ES-I3 (cell line): ENCODE measurements around the gene ZNF778.

Experiments used
- H3K36me3 ChIP-seq: 2 replicates; pipeline ENCODE4 v1.6.1; 2013; ENCODE audit warnings: mild to moderate bottlenecking, low read length, control low read depth, moderate library complexity; ENCODE audit not compliant: insufficient read depth
- H3K4me1 ChIP-seq: 2 replicates; pipeline ENCODE4 v1.6.1; 2013; ENCODE audit warnings: mild to moderate bottlenecking, control low read depth, low read length; ENCODE audit not compliant: insufficient read depth
- H3K9ac ChIP-seq: 2 replicates; pipeline ENCODE4 v1.6.1; 2013; ENCODE audit warnings: low read depth, mild to moderate bottlenecking, low read length, moderate library complexity
- H3K9me3 ChIP-seq: 2 replicates; pipeline ENCODE4 v1.6.1; 2013; ENCODE audit warnings: mild to moderate bottlenecking, low read length, moderate library complexity; ENCODE audit not compliant: control insufficient read depth, insufficient read depth

ZNF778 gene

DNA sequence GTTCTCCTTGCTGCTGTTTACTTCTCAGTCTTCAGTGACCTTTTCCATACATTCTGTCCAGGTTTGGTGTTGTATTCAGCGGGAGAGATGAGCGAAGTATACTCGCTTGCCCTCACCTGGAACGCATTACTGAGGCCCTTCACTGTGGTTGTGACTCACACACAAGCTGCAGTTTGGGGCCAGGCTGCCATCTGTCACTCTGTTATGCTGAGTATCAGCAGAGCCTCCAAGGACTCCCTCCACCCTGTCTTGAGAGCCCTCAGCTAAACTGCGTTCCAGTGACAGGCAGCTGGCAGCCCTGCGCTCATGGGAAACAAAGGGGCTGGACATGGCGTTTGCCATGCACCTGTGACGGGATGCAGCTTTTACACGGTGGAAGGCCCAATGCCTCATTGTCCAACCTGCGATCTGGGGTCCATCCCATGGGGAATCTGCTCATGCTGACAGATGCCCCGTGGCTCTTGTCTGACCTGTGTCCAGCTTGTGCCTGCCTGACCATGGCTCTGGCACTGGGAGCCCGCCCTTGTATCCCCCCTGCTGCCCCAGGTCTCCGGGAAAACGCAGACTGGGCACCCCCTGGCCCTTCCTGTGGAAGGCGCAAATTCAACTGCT is 6.5 kb upstream of the ZNF778 start:
- H3K4me1 ChIP-seq: no peaks in the 10 kb centered on the region
- H3K36me3 ChIP-seq: no peaks in the 10 kb centered on the region
- no peak overlapping the region for H3K9ac ChIP-seq
- H3K9me3 ChIP-seq: no peaks in the 10 kb centered on the region

DNA sequence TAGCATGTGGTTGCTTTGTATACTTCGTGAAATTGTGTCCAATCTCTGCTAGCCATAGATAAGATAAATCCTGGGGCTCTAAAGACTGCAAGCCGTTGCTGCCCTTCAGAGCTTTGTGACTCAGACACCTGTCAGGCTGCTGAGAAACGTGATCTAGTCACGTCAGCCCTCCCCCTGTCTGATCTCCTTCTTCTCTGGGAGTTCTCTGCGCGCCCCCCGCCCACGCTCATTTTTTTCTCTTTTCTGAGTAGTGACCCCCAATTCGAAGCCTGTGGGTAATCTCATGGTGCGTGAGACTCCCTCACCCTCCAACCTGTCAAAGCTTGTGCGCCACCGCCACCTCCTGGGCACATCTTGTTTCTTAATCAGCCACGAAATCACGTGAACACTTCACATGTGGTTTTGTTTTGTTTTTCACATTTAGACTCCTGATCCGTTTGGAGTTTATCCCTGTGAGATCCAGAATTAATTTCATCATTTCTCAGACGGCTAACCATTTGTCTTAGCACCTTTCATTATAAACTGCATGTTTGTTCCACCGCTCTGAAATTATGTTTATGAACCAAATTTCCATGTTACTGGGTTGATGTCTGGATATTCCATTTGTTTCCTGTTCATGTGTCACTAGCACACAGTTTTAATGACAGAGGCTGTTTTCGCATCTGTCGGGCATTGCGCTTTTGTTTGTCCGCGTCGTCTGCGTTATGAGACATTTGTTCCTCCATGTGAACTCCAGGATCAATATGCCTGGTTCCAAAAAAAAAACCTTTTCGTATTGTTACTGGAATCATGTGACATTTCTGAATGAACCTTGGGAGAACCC is 977 bp upstream of the ZNF778 start:
- Histone ChIP-seq H3K9me3 (no peaks in the 10 kb centered on the region), H3K9ac (peak overlapping the region; percentile 78), H3K36me3 (peaks cover 4% of the 10 kb centered on the region; the same call in 1 of the 2 replicates), H3K4me1 (no peaks in the 10 kb centered on the region)

GRCh38 chr16:89217138-89217387 is 440 bp upstream of the ZNF778 start:
- Histone ChIP-seq H3K36me3 (peaks cover 8% of the 10 kb centered on the region), H3K9me3 (no peaks in the 10 kb centered on the region), H3K9ac (peak overlapping the region; percentile 78), H3K4me1 (no peaks in the 10 kb centered on the region)

GRCh38 chr16:89219365-89219764 is 1.9 kb downstream of the ZNF778 start:
- H3K4me1 ChIP-seq: no peaks in the 10 kb centered on the region
- H3K9ac ChIP-seq: no peak overlapping the region
- H3K36me3 ChIP-seq: peaks cover 8% of the 10 kb centered on the region
- H3K9me3 ChIP-seq: no peaks in the 10 kb centered on the region

DNA sequence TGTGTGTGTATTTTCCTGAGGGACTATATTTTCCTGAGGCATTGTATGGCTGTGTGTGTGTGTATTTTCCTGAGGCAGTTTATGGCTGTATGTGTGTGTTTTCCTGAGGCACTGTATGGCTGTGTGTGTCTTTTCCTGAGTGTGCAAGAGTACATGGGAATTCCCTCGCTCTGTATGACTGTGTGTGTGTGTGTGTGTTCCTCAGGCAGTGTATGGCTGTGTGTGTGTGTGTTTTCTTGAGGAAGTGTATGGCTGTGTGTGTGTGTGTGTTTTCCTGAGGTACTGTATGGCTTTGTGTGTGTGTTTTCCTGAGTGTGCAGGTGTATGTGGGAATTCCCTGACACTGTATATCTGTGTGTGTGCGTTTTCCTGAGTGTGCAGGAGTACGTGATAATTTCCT is 4.1 kb downstream of the ZNF778 start:
- H3K9me3 ChIP-seq: 0 out of 2 replicates have a peak, but pooled peaks cover 3% of the 10 kb centered on the region
- H3K36me3 ChIP-seq: peaks cover 11% of the 10 kb centered on the region
- H3K4me1 ChIP-seq: no peaks in the 10 kb centered on the region
- H3K9ac ChIP-seq: no peak overlapping the region

GRCh38 chr16:89222931-89223330 is 5.4 kb downstream of the ZNF778 start:
- H3K4me1 ChIP-seq: no peaks in the 10 kb centered on the region
- no peak overlapping the region for H3K9ac ChIP-seq
- peaks cover 9% of the 10 kb centered on the region; the same call in 1 of the 2 replicates for H3K9me3 ChIP-seq
- peaks cover 24% of the 10 kb centered on the region for H3K36me3 ChIP-seq

GRCh38 chr16:89224665-89225064 is 7.2 kb downstream of the ZNF778 start:
- Histone ChIP-seq H3K36me3 (peaks cover 32% of the 10 kb centered on the region), H3K9me3 (peaks cover 17% of the 10 kb centered on the region; the same call in 1 of the 2 replicates), H3K4me1 (no peaks in the 10 kb centered on the region), H3K9ac (no peak overlapping the region)

GRCh38 chr16:89230255-89230654 is 12.8 kb downstream of the ZNF778 start:
- Histone ChIP-seq H3K4me1 (no peaks in the 10 kb centered on the region), H3K36me3 (peaks cover 43% of the 10 kb centered on the region), H3K9ac (no peak overlapping the region), H3K9me3 (peaks cover 21% of the 10 kb centered on the region; the same call in 1 of the 2 replicates)

- Histone ChIP-seq H3K4me1 (no peaks in the 10 kb centered on the region), H3K9me3 (peaks cover 17% of the 10 kb centered on the region), H3K36me3 (peaks cover 34% of the 10 kb centered on the region), H3K9ac (no peak overlapping the region)
These were observed 14.6 kb downstream of the ZNF778 start for GRCh38 chr16:89232107-89232506.

- no peaks in the 10 kb centered on the region for H3K4me1 ChIP-seq
- H3K36me3 ChIP-seq: peaks cover 18% of the 10 kb centered on the region
- no peak overlapping the region for H3K9ac ChIP-seq
- peaks cover 4% of the 10 kb centered on the region for H3K9me3 ChIP-seq
These were observed 16.4 kb downstream of the ZNF778 start for GRCh38 chr16:89233678-89234490.

DNA sequence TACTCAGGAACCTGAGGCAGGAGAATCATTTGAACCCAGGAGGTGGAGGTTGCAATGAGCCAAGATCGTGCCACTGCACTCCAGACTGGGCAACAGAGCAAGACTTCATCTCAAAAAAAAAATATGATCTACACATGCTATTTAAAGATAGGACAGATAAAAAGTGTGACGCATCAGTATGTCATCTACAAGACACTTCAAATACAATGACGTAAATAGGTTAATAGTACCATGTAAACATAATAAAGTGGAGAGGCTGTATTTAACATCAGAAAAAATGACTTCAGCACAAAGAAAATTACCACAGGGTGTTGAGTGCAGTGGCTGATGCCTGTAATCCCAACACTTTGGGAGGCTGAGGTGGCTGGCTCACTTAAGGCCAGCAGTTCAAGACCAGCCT is 20.2 kb downstream of the ZNF778 start:
- H3K9me3 ChIP-seq: no peaks in the 10 kb centered on the region; the same call in none of the 2 replicates
- no peaks in the 10 kb centered on the region; the same call in 1 of the 2 replicates for H3K36me3 ChIP-seq
- no peak overlapping the region for H3K9ac ChIP-seq
- H3K4me1 ChIP-seq: no peaks in the 10 kb centered on the region

- peak overlapping the region; percentile 100 for H3K9ac ChIP-seq
- no peaks in the 10 kb centered on the region for H3K36me3 ChIP-seq
- H3K4me1 ChIP-seq: no peaks in the 10 kb centered on the region
- H3K9me3 ChIP-seq: no peaks in the 10 kb centered on the region; the same call in 1 of the 2 replicates
These were observed 23.9 kb downstream of the ZNF778 start for GRCh38 chr16:89241187-89242007.

GRCh38 chr16:89242795-89243200 is 25.3 kb downstream of the ZNF778 start:
- H3K36me3 ChIP-seq: no peaks in the 10 kb centered on the region
- H3K9ac ChIP-seq: no peak overlapping the region
- H3K4me1 ChIP-seq: no peaks in the 10 kb centered on the region
- H3K9me3 ChIP-seq: no peaks in the 10 kb centered on the region; the same call in 1 of the 2 replicates

- H3K9me3 ChIP-seq: no peaks in the 10 kb centered on the region; the same call in 1 of the 2 replicates
- H3K9ac ChIP-seq: no peak overlapping the region
- H3K4me1 ChIP-seq: no peaks in the 10 kb centered on the region
- no peaks in the 10 kb centered on the region for H3K36me3 ChIP-seq
These were observed 26.2 kb downstream of the ZNF778 start for GRCh38 chr16:89243664-89244063.
